ENCODE data around the gene KLHL24.

The KLHL24 gene

DNA sequence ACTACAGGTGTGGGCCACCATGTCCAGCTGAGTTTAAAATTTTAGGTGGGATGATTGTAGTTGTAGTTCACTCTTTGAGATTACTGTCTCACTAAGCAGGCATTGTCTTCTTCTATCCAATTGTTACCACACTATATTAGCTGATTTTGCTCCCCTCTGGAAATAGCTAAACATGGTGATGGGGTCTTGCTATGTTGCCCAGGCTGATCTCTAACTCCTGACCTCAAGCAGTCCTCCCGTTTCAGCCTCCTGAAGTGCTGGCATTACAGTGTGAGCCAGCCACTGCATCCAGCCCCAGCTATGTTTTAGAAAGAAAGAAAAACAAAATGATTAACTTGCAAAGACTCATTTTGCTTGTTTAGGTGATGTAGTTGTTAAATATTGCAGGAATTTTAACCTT, 92.8 kb downstream of the KLHL24 start:
- H2AFZ ChIP-seq (ENCODE audit: low read depth, low read length) = no peak overlapping the region
- no peak for TF ChIP-seq EZH2phosphoT487 (IDR thresholded peaks at IDR 0.05; ENCODE audit: low read depth)
- H3K27me3 ChIP-seq (ENCODE audit: low read depth, low read length) = no peaks in the 10 kb centered on the region
- H3K4me2 ChIP-seq (ENCODE audit: low read length) = no peak overlapping the region
- no peak overlapping the region for H3K4me3 ChIP-seq (ENCODE audit: low read length)
- no peak overlapping the region for H3K27ac ChIP-seq (ENCODE audit: low read length)
- no peaks in the 10 kb centered on the region; the same call in 1 of the 2 replicates for H4K20me1 ChIP-seq (ENCODE audit: insufficient read depth, low read length)
- H3K9ac ChIP-seq (ENCODE audit: low read length) = no peak overlapping the region
- 0 out of 2 replicates have a peak, but pooled peaks cover 5% of the 10 kb centered on the region for H3K79me2 ChIP-seq (ENCODE audit: low read length)
- peaks cover 73% of the 10 kb centered on the region for H3K36me3 ChIP-seq (replicated peaks; ENCODE audit: low read depth, low read length)
- no peaks in the 10 kb centered on the region for H3K9me3 ChIP-seq (ENCODE audit: insufficient read depth, low read length)
- no peaks in the 10 kb centered on the region for H3K4me1 ChIP-seq (ENCODE audit: low read length)

DNA sequence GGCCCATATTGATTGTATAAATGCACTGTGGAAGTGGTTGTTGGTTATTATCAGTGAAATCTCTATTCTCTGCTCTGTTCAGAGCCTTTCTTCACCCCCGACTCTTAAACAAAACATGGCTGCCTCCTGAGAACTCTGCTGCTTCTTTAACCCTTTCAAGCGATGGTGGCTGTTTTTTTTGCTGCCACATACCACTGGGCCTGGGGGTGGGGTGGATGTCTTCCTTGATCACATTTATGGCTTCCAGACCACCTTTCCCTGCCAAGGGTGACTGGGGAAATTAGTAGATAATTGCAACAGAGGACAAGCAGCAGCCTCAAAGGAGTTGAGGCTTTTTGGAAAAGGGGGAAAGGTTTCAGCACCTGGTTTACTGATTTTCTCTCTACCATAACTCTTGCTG, 94.9 kb downstream of the KLHL24 start:
- no peak for TF ChIP-seq EZH2phosphoT487 (IDR thresholded peaks at IDR 0.05; ENCODE audit: low read depth)
- Histone ChIP-seq H3K36me3 (replicated peaks; ENCODE audit: low read depth, low read length) (peaks cover 76% of the 10 kb centered on the region), H3K4me3 (ENCODE audit: low read length) (no peak overlapping the region), H3K27me3 (ENCODE audit: low read depth, low read length) (no peaks in the 10 kb centered on the region), H3K79me2 (ENCODE audit: low read length) (peaks cover 12% of the 10 kb centered on the region; the same call in 1 of the 2 replicates), H3K9me3 (ENCODE audit: insufficient read depth, low read length) (no peaks in the 10 kb centered on the region), H3K9ac (ENCODE audit: low read length) (no peak overlapping the region), H3K4me2 (ENCODE audit: low read length) (no peak overlapping the region), H4K20me1 (ENCODE audit: insufficient read depth, low read length) (peaks cover 6% of the 10 kb centered on the region), H3K4me1 (ENCODE audit: low read length) (no peaks in the 10 kb centered on the region), H2AFZ (ENCODE audit: low read depth, low read length) (no peak overlapping the region), H3K27ac (ENCODE audit: low read length) (no peak overlapping the region)

DNA sequence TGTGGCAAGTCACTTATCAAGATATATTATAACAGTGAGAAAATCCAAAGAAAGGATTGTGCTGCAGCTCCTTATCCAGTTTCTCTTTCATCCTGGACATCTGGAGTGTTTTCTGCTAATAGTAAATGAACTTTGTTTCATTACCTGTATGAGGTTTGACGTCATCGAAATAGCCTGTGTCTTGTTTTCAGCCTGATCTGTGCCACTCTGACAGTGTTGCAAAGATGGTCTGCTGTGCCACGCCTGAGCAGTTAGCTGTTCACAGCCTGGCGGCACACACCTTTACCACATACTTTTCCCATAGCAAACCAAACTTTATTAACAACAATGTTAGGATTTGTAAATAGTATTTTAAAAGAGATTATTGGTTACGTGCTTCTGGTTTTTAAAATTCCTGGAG, 96.2 kb downstream of the KLHL24 start:
- Histone ChIP-seq H3K27me3 (ENCODE audit: low read depth, low read length) (no peaks in the 10 kb centered on the region), H3K9ac (ENCODE audit: low read length) (no peak overlapping the region), H3K4me2 (ENCODE audit: low read length) (no peak overlapping the region), H3K4me3 (ENCODE audit: low read length) (no peak overlapping the region), H3K27ac (ENCODE audit: low read length) (no peak overlapping the region), H4K20me1 (ENCODE audit: insufficient read depth, low read length) (peaks cover 6% of the 10 kb centered on the region; the same call in 1 of the 2 replicates), H2AFZ (ENCODE audit: low read depth, low read length) (no peak overlapping the region), H3K79me2 (ENCODE audit: low read length) (peaks cover 12% of the 10 kb centered on the region; the same call in 1 of the 2 replicates), H3K36me3 (replicated peaks; ENCODE audit: low read depth, low read length) (peaks cover 74% of the 10 kb centered on the region), H3K4me1 (ENCODE audit: low read length) (no peaks in the 10 kb centered on the region), H3K9me3 (ENCODE audit: insufficient read depth, low read length) (no peaks in the 10 kb centered on the region)
- TF ChIP-seq, protein P1, sequence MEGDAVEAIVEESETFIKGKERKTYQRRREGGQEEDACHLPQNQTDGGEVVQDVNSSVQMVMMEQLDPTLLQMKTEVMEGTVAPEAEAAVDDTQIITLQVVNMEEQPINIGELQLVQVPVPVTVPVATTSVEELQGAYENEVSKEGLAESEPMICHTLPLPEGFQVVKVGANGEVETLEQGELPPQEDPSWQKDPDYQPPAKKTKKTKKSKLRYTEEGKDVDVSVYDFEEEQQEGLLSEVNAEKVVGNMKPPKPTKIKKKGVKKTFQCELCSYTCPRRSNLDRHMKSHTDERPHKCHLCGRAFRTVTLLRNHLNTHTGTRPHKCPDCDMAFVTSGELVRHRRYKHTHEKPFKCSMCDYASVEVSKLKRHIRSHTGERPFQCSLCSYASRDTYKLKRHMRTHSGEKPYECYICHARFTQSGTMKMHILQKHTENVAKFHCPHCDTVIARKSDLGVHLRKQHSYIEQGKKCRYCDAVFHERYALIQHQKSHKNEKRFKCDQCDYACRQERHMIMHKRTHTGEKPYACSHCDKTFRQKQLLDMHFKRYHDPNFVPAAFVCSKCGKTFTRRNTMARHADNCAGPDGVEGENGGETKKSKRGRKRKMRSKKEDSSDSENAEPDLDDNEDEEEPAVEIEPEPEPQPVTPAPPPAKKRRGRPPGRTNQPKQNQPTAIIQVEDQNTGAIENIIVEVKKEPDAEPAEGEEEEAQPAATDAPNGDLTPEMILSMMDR (IDR thresholded peaks at IDR 0.05; ENCODE audit: low read depth, low read length) = no peak

DNA sequence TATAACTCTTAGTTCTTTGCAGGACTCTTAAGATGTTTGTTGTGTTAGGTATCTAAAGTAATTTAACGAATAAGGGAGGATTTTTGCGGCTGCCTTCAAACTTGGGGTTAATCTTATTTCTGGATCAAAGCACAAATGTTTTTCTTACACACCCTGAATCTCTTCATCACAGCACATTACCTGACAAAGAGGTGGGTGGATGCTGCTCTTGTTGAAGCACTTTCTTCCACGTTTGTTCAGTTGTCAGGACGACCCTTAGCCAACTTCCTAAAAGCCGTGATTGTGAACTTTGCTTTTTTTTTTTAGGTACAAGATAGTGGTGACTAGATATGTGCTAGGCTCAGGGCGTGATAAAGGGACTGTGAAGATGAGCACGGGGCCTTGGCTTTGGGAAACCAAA, 98.1 kb downstream of the KLHL24 start:
- no peak overlapping the region for H3K4me2 ChIP-seq (ENCODE audit: low read length)
- H3K27ac ChIP-seq (ENCODE audit: low read length) = no peak overlapping the region
- peaks cover 6% of the 10 kb centered on the region; the same call in 1 of the 2 replicates for H4K20me1 ChIP-seq (ENCODE audit: insufficient read depth, low read length)
- TF ChIP-seq, protein P1 (IDR thresholded peaks at IDR 0.05; ENCODE audit: low read depth, low read length) = no peak
- TF ChIP-seq EZH2phosphoT487 (IDR thresholded peaks at IDR 0.05; ENCODE audit: low read depth) = no peak
- H3K27me3 ChIP-seq (ENCODE audit: low read depth, low read length) = no peaks in the 10 kb centered on the region
- H2AFZ ChIP-seq (ENCODE audit: low read depth, low read length) = no peak overlapping the region
- peaks cover 12% of the 10 kb centered on the region; the same call in 1 of the 2 replicates for H3K79me2 ChIP-seq (ENCODE audit: low read length)
- H3K4me1 ChIP-seq (ENCODE audit: low read length) = no peaks in the 10 kb centered on the region
- no peak overlapping the region for H3K9ac ChIP-seq (ENCODE audit: low read length)
- peaks cover 70% of the 10 kb centered on the region for H3K36me3 ChIP-seq (replicated peaks; ENCODE audit: low read depth, low read length)
- no peaks in the 10 kb centered on the region for H3K9me3 ChIP-seq (ENCODE audit: insufficient read depth, low read length)
- H3K4me3 ChIP-seq (ENCODE audit: low read length) = no peak overlapping the region
